T47D (cell line): ENCODE results near the gene MICU1.
"Not testable (repeated sequence)": the region's sequence is repeated elsewhere in the genome, so short reads cannot be mapped to it uniquely, and the experiment has no call there.

ENCODE experiments used
- DNase-seq, 2 experiments: peaks; one replicate each; pipeline versions ENCODE4 v3.0.0 to v3.0.0-alpha.2; 2011 to 2012; ENCODE audit warnings: low read depth in 1 of 2, low spot score in 1 of 2
- JUND ChIP-seq: IDR thresholded peaks from 2 replicates; pipeline ENCODE4 v1.6.1; 2012; ENCODE audit warnings: low read depth
- in situ Hi-C: cut with HindIII; loops from 2 replicates; pipeline ENCODE4 v1.10.0; 2016; ENCODE audit warnings: low sequenced_read_pairs, low pct_unique_long_range_greater_than_20kb

The MICU1 gene

GRCh38 chr10:72648301-72648700, 22.4 kb upstream of the MICU1 start:
- no peak for TF ChIP-seq JUND
- DNase-seq, result no peak
- in situ Hi-C loops, result no loop called here

GRCh38 chr10:72646971-72647370, 21.1 kb upstream of the MICU1 start:
- DNase-seq, in situ Hi-C loops: not testable (repeated sequence)

- in situ Hi-C loops, result no loop called here
- no peak for DNase-seq
- TF ChIP-seq JUND, result no peak
Observed at GRCh38 chr10:72645263-72645858, 19.5 kb upstream of the MICU1 start.

- in situ Hi-C loops, result no loop called here
- DNase-seq, result no peak
- TF ChIP-seq JUND, result no peak
Observed at GRCh38 chr10:72642318-72642717, 16.4 kb upstream of the MICU1 start.

GRCh38 chr10:72639441-72639873, 13.6 kb upstream of the MICU1 start:
- DNase-seq, result no peak
- TF ChIP-seq JUND, result no peak
- in situ Hi-C loops, result no loop called here

- no peak for DNase-seq
- no peak for TF ChIP-seq JUND
- in situ Hi-C loops, result no loop called here
Observed at GRCh38 chr10:72638586-72639440, 12.9 kb upstream of the MICU1 start.

GRCh38 chr10:72637398-72637857, 11.5 kb upstream of the MICU1 start:
- no peak for DNase-seq
- in situ Hi-C loops, result no loop called here
- no peak for TF ChIP-seq JUND

- no peak for TF ChIP-seq JUND
- no peak for DNase-seq
- in situ Hi-C loops, result no loop called here
Observed at GRCh38 chr10:72630144-72630543, 4.3 kb upstream of the MICU1 start.

- in situ Hi-C loops, result no loop called here
- TF ChIP-seq JUND, result no peak
- DNase-seq, result no peak
Observed at GRCh38 chr10:72626444-72626754, 520 bp upstream of the MICU1 start.

GRCh38 chr10:72625276-72625607, 637 bp downstream of the MICU1 start:
- no peak for DNase-seq
- TF ChIP-seq JUND, result no peak
- in situ Hi-C loops, result no loop called here

GRCh38 chr10:72622271-72622670, 3.6 kb downstream of the MICU1 start:
- DNase-seq, result no peak
- in situ Hi-C loops, result no loop called here
- no peak for TF ChIP-seq JUND

- DNase-seq, result no peak
- in situ Hi-C loops, result no loop called here
- TF ChIP-seq JUND, result no peak
Observed at GRCh38 chr10:72616716-72617115, 9.2 kb downstream of the MICU1 start.

- DNase-seq, result no peak
- TF ChIP-seq JUND, result no peak
- in situ Hi-C loops, result no loop called here
Observed at GRCh38 chr10:72615970-72616369, 9.9 kb downstream of the MICU1 start.
